Fibroblast of mammary gland (primary cell): ENCODE measurements around the gene FADD.

ENCODE experiments used
- DNase-seq: peaks from one replicate; pipeline ENCODE4 v3.0.0-alpha.2; 2010; ENCODE audit warnings: low read depth
- H3K4me3 ChIP-seq: 2 replicates; pipeline ENCODE4 v1.5.1; 2011; ENCODE audit warnings: low read depth, mild to moderate bottlenecking, low read length, moderate library complexity; ENCODE audit not compliant: control insufficient read depth
- CTCF ChIP-seq: conservative IDR thresholded peaks from 2 replicates; pipeline ENCODE4 v1.5.1; 2011; ENCODE audit warnings: low read depth, low read length, inconsistent platforms; ENCODE audit not compliant: control insufficient read depth, insufficient read depth

FADD gene

GRCh38 chr11:70159627-70160570, 43.2 kb upstream of the FADD start:
- TF ChIP-seq CTCF, result no peak
- DNase-seq, result peak; percentile 39
- no peak overlapping the region for H3K4me3 ChIP-seq

- DNase-seq, result no peak
- TF ChIP-seq CTCF, result no peak
- H3K4me3 ChIP-seq, result no peak overlapping the region
These were observed 42.0 kb upstream of the FADD start for GRCh38 chr11:70161043-70161625.

GRCh38 chr11:70164705-70165104, 38.4 kb upstream of the FADD start:
- no peak overlapping the region for H3K4me3 ChIP-seq
- TF ChIP-seq CTCF, result no peak
- DNase-seq, result no peak

GRCh38 chr11:70167120-70167519, 36.0 kb upstream of the FADD start:
- DNase-seq, result no peak
- TF ChIP-seq CTCF, result no peak

GRCh38 chr11:70167723-70168404, 35.2 kb upstream of the FADD start:
- no peak overlapping the region for H3K4me3 ChIP-seq
- TF ChIP-seq CTCF, result no peak

More at GRCh38 chr11:70167120-70167519, 36.0 kb upstream of the FADD start:
- no peak overlapping the region for H3K4me3 ChIP-seq

GRCh38 chr11:70168405-70168754, 34.7 kb upstream of the FADD start:
- no peak for DNase-seq
- H3K4me3 ChIP-seq, result no peak overlapping the region
- no peak for TF ChIP-seq CTCF

More at GRCh38 chr11:70167723-70168404, 35.2 kb upstream of the FADD start:
- DNase-seq, result no peak
